ENCODE data around the gene BICD2.

BICD2 gene

GRCh38 chr9:92717201-92718085, 47.2 kb downstream of the BICD2 start:
- DNase-seq = no peak
- peaks cover 84% of the 10 kb centered on the region for H3K36me3 ChIP-seq (replicated peaks)
- in situ Hi-C loops (cut with HindIII; ENCODE audit: low pct_ligation_motif_present, low sequenced_read_pairs) = loop anchor here (25.0 kb wide), 1 partner anchor 95 kb away; no protein-coding TSS in a partner anchor
- no peaks in the 10 kb centered on the region for H3K27me3 ChIP-seq (replicated peaks)
- no peak overlapping the region for H3K27ac ChIP-seq
- TF ChIP-seq CTCF (IDR thresholded peaks at IDR 0.05; ENCODE audit: low read depth, low read length, missing control alignments) = no peak
- H3K4me3 ChIP-seq (ENCODE audit: low read depth, low read length) = no peak overlapping the region

- Histone ChIP-seq H3K4me3 (ENCODE audit: low read depth, low read length) (no peak overlapping the region), H3K27me3 (replicated peaks) (no peaks in the 10 kb centered on the region), H3K27ac (no peak overlapping the region), H3K36me3 (replicated peaks) (peaks cover 80% of the 10 kb centered on the region)
- TF ChIP-seq CTCF (IDR thresholded peaks at IDR 0.05; ENCODE audit: low read depth, low read length, missing control alignments) = peak; percentile 93
- DNase-seq = peak; percentile 20
- in situ Hi-C loops (cut with HindIII; ENCODE audit: low pct_ligation_motif_present, low sequenced_read_pairs) = loop anchor here (25.0 kb wide), 1 partner anchor 96 kb away; no protein-coding TSS in a partner anchor
Observed at GRCh38 chr9:92716557-92716956, 48.1 kb downstream of the BICD2 start.

GRCh38 chr9:92715488-92716231, 49.0 kb downstream of the BICD2 start:
- Histone ChIP-seq H3K36me3 (replicated peaks) (peaks cover 77% of the 10 kb centered on the region), H3K27me3 (replicated peaks) (no peaks in the 10 kb centered on the region), H3K27ac (no peak overlapping the region), H3K4me3 (ENCODE audit: low read depth, low read length) (no peak overlapping the region)
- in situ Hi-C loops (cut with HindIII; ENCODE audit: low pct_ligation_motif_present, low sequenced_read_pairs) = loop anchor here (25.0 kb wide), 1 partner anchor 97 kb away; no protein-coding TSS in a partner anchor
- no peak for DNase-seq
- no peak for TF ChIP-seq CTCF (IDR thresholded peaks at IDR 0.05; ENCODE audit: low read depth, low read length, missing control alignments)

GRCh38 chr9:92714787-92715487, 49.7 kb downstream of the BICD2 start:
- no peaks in the 10 kb centered on the region for H3K27me3 ChIP-seq (replicated peaks)
- H3K36me3 ChIP-seq (replicated peaks) = peaks cover 71% of the 10 kb centered on the region
- no peak for TF ChIP-seq CTCF (IDR thresholded peaks at IDR 0.05; ENCODE audit: low read depth, low read length, missing control alignments)
- H3K27ac ChIP-seq = no peak overlapping the region
- in situ Hi-C loops (cut with HindIII; ENCODE audit: low pct_ligation_motif_present, low sequenced_read_pairs) = loop anchor here (25.0 kb wide), 1 partner anchor 97 kb away; no protein-coding TSS in a partner anchor
- no peak overlapping the region for H3K4me3 ChIP-seq (ENCODE audit: low read depth, low read length)
- DNase-seq = no peak

GRCh38 chr9:92714016-92714415, 50.6 kb downstream of the BICD2 start:
- in situ Hi-C loops (cut with HindIII; ENCODE audit: low pct_ligation_motif_present, low sequenced_read_pairs) = loop anchor here (25.0 kb wide), 1 partner anchor 98 kb away; no protein-coding TSS in a partner anchor
- no peak for TF ChIP-seq CTCF (IDR thresholded peaks at IDR 0.05; ENCODE audit: low read depth, low read length, missing control alignments)
- Histone ChIP-seq H3K27me3 (replicated peaks) (no peaks in the 10 kb centered on the region), H3K27ac (no peak overlapping the region), H3K4me3 (ENCODE audit: low read depth, low read length) (no peak overlapping the region), H3K36me3 (replicated peaks) (peaks cover 62% of the 10 kb centered on the region)
- DNase-seq = no peak

All from brain microvascular endothelial cell (primary cell).